ENCODE measurements around the gene AHRR. TPM values are rescaled to one million over a fixed set of nuclear protein-coding genes. Genes with fewer than 3 reads are reported as not detected.
"Not testable (repeated sequence)": the region's sequence is repeated elsewhere in the genome, so short reads cannot be mapped to it uniquely, and the experiment has no call there.

The AHRR gene
- total and polyA plus RNA-seq, 8 donors: 0.63 to 47.8 (median 1.1) TPM; not detected in 1

- peak in 1 of 2 donors; percentile 18 for DNase-seq
- WGBS, 5 donors: 85 to 88% (median 88%) methylated on average over 25 to 27 of the region's 27 CpGs
- no peak overlapping the region for H3K27ac ChIP-seq
- TF ChIP-seq POLR2AphosphoS5 (IDR thresholded peaks at IDR 0.05) (no peak), EP300 (IDR thresholded peaks at IDR 0.05) (no peak), POLR2A (IDR thresholded peaks at IDR 0.05) (no peak), CTCF (IDR thresholded peaks at IDR 0.05) (no peak)
- intact Hi-C loops (cut with DNase I; ENCODE audit: low total_unique reads): no loop called here
- no peaks in the 10 kb centered on the region for H3K9me3 ChIP-seq
- peaks cover 0 to 9% (median 2%) of the 10 kb centered on the region in 4 donors for H3K4me1 ChIP-seq
- H3K4me3 ChIP-seq: no peak overlapping the region
- peaks cover 0 to 79% (median 78%) of the 10 kb centered on the region in 4 donors for H3K36me3 ChIP-seq
- H3K27me3 ChIP-seq: no peaks in the 10 kb centered on the region
Observed at GRCh38 chr5:307794-308579, 13.5 kb upstream of the AHRR start.

- intact Hi-C loops (cut with DNase I; ENCODE audit: low total_unique reads): no loop called here
- Histone ChIP-seq H3K36me3 (peaks cover 0 to 87% (median 85%) of the 10 kb centered on the region in 4 donors), H3K27ac (no peak overlapping the region), H3K4me1 (peaks cover 0 to 9% (median 2%) of the 10 kb centered on the region in 4 donors), H3K4me3 (no peak overlapping the region), H3K27me3 (no peaks in the 10 kb centered on the region), H3K9me3 (no peaks in the 10 kb centered on the region)
- TF ChIP-seq CTCF (IDR thresholded peaks at IDR 0.05) (peak in 2 of 7 experiments; percentile 8 to 12), POLR2AphosphoS5 (IDR thresholded peaks at IDR 0.05) (no peak)
- DNase-seq: peak; percentile 48 to 56
- 55 to 76% (median 69%) methylated on average over 18 of the region's 18 CpGs for WGBS, 5 donors
Observed at GRCh38 chr5:308672-309271, 12.7 kb upstream of the AHRR start.

GRCh38 chr5:309831-310230 lies 11.7 kb upstream of the AHRR start:
- intact Hi-C loops (cut with DNase I; ENCODE audit: low total_unique reads); H3K9me3 ChIP-seq; H3K4me1 ChIP-seq; DNase-seq; H3K27me3 ChIP-seq; H3K27ac ChIP-seq; H3K4me3 ChIP-seq: not testable (repeated sequence)
- WGBS, 5 donors: 93 to 96% (median 93%) methylated on average over 9 to 15 of the region's 21 CpGs
- H3K36me3 ChIP-seq: peaks cover 6 to 97% (median 95%) of the 10 kb centered on the region in 4 donors

- intact Hi-C loops (cut with DNase I; ENCODE audit: low total_unique reads): no loop called here
- H3K27ac ChIP-seq: no peak overlapping the region
- no peaks in the 10 kb centered on the region for H3K9me3 ChIP-seq
- H3K4me3 ChIP-seq: no peak overlapping the region
- no peaks in the 10 kb centered on the region for H3K27me3 ChIP-seq
- 77 to 91% (median 83%) methylated on average over 6 to 9 of the region's 9 CpGs for WGBS, 5 donors
- H3K4me1 ChIP-seq: peaks cover 0 to 9% (median 2%) of the 10 kb centered on the region in 4 donors
- peaks cover 10 to 99% (median 96%) of the 10 kb centered on the region in 4 donors for H3K36me3 ChIP-seq
- DNase-seq: no peak
- no peak for TF ChIP-seq POLR2AphosphoS5 (IDR thresholded peaks at IDR 0.05)
- TF ChIP-seq EP300 (IDR thresholded peaks at IDR 0.05): no peak
- no peak for TF ChIP-seq POLR2A (IDR thresholded peaks at IDR 0.05)
- TF ChIP-seq CTCF (IDR thresholded peaks at IDR 0.05): no peak
Observed at GRCh38 chr5:310516-310915, 11.0 kb upstream of the AHRR start.

Data from stomach (tissue), 9 donors.